LoVo (cell line): ENCODE measurements around the gene PAPOLB.

Experiments
- DNase-seq: peaks from one replicate; pipeline ENCODE4 v3.0.0-alpha.2; 2016; ENCODE audit warnings: low spot score

Gene PAPOLB

GRCh38 chr7:4823441-4824119 is 38.2 kb downstream of the PAPOLB start:
- no peak for DNase-seq

- DNase-seq = no peak
These were observed 39.2 kb downstream of the PAPOLB start for GRCh38 chr7:4822677-4823076.

DNA sequence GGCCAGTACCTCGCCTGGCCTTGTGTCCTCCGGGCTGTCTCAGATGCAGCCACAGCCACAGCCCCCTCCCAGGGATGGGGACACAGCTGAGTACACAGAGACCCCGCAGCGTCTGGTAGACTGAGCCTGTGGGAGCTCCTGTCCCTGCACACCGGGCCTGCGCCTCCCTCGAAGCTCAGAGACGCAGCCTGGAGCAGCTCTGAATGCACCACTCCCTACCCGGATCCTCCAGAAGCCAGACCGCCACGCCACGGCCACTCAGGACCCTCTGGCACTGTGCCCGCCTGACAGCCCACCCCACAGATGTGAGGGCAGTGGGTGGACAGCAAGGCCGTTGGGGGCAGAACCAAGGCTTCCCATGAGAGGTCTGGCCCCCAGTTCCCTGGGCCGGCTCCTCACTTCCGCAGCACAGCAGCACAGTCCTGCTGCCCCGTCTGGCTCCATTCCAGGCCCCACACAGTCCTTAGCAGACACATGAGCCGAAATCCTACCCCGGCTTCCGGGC is 40.8 kb downstream of the PAPOLB start:
- no peak for DNase-seq

- DNase-seq = no peak
These were observed 41.3 kb downstream of the PAPOLB start for GRCh38 chr7:4820405-4820966.

DNA sequence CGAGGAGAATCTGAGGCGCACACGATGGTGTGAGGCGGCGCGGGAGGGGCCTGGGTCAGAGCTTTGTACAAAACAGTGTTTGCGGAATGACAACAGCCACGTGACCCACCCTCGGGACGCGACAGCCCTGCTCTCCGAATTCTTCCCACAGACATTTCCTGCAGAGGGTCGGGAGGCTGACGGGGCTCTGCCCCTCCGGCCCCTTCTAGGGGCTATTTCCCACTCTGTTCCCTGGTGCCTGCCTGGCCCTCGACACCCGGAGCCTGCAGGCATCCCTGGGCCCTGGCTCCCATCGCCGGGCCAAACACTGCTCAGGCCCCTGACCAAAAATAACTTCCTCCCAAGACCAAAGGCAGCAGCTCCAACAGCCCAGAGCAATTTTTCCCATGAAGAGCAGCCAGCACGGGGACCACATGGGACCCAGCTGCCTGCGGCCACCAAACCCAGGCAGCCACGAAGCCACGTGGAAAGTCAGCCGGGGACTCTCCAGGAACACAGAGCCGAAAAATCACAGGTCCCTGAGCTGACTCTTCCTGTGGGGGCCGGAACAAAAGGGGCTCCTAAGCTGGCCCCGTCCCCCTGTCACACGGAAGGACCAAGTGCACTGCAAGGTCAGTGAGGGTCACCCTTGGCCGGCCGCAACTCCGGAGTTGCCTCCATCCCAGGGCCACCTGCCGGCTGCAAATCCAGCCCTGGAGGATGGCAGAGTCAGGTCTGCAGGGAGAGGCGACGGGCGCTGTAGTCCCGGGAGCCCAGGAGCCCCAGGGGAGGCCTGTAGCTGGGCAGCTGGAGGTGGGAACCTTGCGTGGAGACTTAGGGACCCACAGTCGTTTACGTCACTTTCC is 42.0 kb downstream of the PAPOLB start:
- no peak for DNase-seq

DNA sequence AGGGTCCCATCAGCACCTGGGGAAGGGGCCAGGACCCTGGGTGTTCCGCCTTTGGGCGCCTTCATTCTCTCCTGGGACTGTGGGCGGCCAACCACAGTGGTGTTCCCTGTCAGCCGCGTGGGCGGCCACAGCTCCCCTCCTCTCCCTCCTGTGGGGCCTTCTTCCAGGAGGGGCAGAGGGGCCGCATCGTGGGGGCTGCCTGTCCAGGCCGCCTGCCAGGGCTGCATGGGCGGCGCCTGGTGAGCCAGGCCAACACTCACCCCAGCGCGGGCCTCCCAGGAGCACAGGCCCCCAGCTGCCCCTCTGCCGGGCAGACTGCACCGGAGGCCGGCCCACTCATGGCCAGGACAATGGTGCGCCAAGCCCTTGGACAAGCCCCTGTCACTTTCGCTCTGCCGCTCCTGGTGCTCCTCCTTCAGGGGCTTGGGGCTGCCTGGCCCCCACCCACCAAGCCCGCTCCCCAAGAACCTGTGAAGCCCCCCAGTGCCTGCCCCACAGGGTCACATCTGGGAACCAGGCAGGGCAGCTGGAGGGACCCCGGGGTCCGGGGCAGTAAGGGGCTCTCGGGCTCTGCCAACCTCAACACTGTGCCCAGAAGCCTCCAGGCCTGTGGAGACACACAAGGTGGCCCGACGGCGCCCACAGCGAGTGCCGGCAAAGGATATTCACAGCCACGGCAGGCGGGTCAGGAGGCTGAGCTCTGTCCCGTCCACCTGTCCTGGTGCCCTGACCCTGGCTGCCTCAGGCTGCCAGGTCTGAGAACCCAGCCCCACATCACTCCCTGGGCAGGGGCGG is 43.6 kb downstream of the PAPOLB start:
- DNase-seq = no peak

GRCh38 chr7:4817178-4817901 is 44.5 kb downstream of the PAPOLB start:
- no peak for DNase-seq

DNA sequence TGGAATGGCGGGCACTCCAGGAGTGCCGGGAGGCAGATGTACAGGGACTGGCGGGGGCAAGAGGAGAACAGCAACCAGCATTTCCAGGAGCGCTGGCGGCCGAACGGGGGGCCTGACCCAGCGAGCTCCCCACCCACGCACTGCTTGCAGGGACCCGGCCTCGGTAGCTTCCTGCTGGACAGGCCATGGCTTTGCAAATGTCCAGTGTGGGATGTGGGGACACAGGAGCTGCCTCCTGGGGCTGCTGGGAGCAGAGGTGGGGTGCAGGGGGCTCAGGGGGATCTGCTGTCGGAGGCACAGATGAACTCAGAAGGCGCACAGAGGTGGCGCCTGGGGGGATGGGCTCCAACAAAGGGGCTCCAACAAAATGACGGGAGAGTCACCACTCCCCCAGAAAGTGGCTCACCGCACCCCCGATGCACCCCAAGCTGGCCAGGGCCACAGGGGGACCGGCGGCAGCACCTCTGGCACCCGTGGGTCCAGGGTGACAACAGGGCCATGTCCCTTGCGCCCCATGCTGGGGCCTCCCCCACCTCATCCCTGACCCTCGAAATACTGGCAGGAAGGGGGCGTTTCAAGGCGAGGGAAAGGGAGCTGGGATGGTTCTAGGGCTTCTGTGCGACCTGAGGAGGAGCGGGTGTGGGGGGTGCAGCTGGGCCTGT is 45.3 kb downstream of the PAPOLB start:
- DNase-seq = no peak

DNA sequence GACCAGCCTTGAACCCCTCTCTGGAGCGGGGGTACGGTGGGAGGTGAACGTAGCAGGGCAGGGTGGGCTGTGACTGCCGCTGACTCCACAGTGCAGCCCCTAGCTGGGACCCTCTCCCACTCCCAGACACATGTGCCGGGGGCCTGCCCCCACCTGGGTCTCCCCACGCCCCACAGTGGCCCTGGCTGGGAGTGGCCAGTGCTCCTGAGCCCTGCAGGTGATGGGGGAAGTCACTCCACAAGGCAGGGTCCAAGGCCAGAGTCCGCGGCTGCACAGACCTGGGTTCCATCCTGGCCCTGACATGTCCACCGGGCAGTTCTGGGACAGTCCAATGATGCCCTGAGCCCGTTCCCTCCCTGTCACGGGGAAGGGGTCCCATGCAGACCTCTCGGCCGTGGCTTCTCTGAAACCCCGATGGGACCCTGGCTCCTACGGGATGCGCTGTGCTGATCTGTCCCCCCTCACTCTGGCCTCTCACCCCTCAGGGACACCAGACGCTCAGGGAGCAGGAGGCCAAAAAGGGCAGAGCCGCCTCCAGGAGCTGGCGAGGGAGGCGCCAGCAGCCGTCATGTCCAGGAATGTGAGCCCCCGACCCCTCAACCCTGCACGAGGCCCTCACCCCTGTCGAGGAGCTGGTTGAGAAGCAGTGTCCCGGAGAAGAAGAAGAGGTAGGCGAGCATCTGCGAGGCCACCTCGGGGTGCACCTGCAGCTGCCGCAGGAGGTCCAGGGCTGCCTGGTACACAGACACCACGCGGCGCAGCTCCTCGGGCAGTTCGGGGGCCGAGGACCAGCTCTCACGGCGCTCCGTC is 46.0 kb downstream of the PAPOLB start:
- no peak for DNase-seq

DNA sequence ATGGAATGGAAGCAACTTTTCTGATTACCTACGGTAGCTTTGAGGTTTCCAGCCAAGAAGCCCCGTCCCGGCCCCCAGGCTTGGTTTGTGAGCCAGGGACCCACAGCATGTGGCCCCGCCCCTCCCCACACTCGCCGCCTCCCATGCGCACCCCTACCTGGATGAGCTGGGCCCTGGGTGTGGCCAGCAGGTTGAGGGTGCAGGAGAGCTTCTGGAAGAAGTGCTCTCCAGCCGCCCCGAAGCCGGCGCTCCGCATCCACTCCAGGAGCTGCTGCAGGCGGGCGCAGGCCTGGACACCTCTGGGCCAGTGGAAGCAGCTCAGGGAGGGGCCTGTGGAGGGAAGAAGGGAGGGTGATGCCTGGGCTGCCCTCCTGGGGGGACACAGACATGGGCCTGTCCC is 46.7 kb downstream of the PAPOLB start:
- no peak for DNase-seq

GRCh38 chr7:4814433-4814832 is 47.4 kb downstream of the PAPOLB start:
- DNase-seq = no peak

DNA sequence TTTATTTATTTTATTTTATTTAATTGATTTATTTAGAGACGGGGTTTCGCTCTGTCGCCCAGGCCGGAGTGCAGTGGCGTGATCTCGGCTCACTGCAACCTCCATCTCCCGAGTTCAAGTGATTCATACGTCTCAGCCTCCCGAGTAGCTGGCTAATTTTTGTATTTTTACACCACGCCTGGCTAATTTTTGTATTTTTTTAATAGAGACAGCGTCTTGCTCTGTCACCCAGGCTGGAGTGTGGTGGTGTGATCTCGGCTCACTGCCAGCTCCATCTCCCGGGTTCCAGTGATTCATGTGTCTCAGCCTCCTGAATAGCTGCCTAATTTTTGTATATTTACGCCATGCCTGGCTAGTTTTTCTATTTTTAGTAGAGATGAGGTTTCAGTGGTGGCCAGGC is 52.2 kb downstream of the PAPOLB start:
- no peak for DNase-seq

DNA sequence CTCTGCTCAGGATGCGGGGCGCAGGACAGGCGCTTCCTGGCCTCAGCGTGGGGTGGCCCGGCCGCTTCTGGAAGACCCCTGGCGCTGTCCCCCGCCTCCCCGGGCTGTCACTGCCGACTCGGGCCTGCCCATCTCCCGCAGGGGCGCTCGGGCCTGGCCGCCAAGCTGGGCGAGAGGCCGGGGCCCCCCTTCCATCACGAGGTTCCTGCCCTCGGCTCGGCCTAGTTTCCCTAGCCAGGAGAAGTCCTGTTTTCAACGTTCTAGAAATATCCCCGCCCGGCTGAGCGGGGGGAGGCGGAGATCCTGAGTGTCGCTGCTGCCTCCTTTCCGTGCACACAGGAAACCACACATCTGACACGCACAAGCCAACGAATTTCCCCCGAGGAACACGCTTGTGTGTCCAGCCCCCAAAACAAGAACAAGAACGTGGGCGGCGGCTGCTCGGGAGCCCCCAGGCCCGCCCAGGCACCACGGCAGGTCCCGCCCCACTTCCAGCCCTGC is 52.7 kb downstream of the PAPOLB start:
- no peak for DNase-seq

DNA sequence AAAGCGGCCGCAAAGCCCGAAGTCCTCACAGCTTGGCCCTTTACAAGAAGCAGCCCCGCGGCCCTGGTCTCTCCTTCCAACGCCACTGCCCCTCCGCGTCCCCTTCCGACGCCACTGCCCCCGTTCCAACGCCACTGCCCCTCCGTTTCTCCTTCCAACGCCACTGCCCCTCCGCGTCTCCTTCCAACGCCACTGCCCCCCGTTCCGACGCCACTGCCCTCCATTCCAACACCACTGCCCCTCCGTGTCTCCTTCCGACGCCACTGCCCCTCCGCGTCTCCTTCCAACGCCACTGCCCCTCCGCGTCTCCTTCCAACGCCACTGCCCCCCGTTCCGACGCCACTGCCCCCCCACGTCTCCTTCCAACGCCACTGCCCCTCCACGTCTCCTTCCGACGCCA is 53.3 kb downstream of the PAPOLB start:
- DNase-seq = no peak

DNA sequence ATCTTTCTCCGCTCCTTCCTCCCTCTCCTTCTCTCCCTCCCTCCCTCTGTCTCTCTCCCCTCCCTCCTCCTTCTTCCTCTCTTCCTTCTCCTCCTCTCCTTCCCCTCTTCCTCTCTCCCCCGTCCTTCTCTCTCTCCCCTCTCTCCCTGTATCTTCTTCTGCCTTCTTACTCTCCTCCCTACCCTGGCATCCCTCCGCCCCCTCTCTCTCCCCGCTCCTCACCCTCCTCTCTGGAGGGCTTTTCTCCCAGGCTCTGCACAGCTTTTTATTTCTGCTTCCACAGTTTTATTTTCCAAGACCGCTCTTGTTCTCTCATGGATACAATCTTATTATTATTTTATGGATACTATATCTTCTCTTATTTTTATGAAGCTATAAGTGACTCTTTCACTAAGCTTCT is 53.8 kb downstream of the PAPOLB start:
- DNase-seq = no peak
